Hepatocyte (in vitro differentiated cells): ENCODE measurements around the gene IP6K3.

Source experiments
- CTCF ChIP-seq: fragments of 200-600 bp; sonication (generic); IDR thresholded peaks from 2 replicates; pipeline ENCODE4 v1.5.1; 2016; ENCODE audit warnings: antibody characterized with exemption, mild to moderate bottlenecking; ENCODE audit not compliant: poor library complexity
- EZH2 ChIP-seq: fragments of 200-600 bp; sonication (generic); IDR thresholded peaks from 2 replicates; pipeline ENCODE4 v1.6.1; 2016; ENCODE audit warnings: antibody characterized with exemption, mild to moderate bottlenecking, borderline replicate concordance
- EZH2phosphoT487 ChIP-seq: fragments of 200-600 bp; sonication (generic); IDR thresholded peaks from one replicate; pipeline ENCODE4 v1.6.1; 2018; ENCODE audit warnings: antibody characterized with exemption, mild to moderate bottlenecking, low read depth, moderate library complexity; ENCODE audit not compliant: unreplicated experiment, severe bottlenecking

- TF ChIP-seq CTCF (no peak), EZH2 (no peak), EZH2phosphoT487 (no peak)
These were observed 33.2 kb upstream of the IP6K3 start for GRCh38 chr6:33779895-33780294.
